OCI-LY1 (cell line): ENCODE results near the gene RAB25.

Experiments
- H2AFZ ChIP-seq: fragments of 200-600 bp; sonication (generic), shearing (Covaris generic); 2 replicates; pipeline ENCODE4 v1.6.0; 2014; ENCODE audit warnings: antibody characterized with exemption, mild to moderate bottlenecking, low read length
- H3F3A ChIP-seq: fragments of 200-600 bp; sonication (generic), shearing (Covaris generic); 2 replicates; pipeline ENCODE4 v1.6.0; 2014; ENCODE audit warnings: mild to moderate bottlenecking, antibody characterized with exemption, low read length, moderate library complexity; ENCODE audit not compliant: insufficient read depth
- H3K27ac ChIP-seq: fragments of 200-600 bp; sonication (generic); 2 replicates; pipeline ENCODE4 v1.5.1; 2014; ENCODE audit warnings: low read length, mixed run types, mild to moderate bottlenecking, low read depth; ENCODE audit not compliant: poor library complexity, severe bottlenecking
- H3K27me3 ChIP-seq: fragments of 200-600 bp; sonication (generic); 2 replicates; pipeline ENCODE4 v1.6.0; 2014; ENCODE audit warnings: antibody characterized with exemption, mild to moderate bottlenecking, low read length, moderate library complexity; ENCODE audit not compliant: insufficient read depth
- H3K36me3 ChIP-seq: fragments of 200-600 bp; sonication (generic); 2 replicates; pipeline ENCODE4 v1.6.1; 2014; ENCODE audit warnings: mild to moderate bottlenecking, antibody characterized with exemption, low read length, moderate library complexity, mixed read lengths; ENCODE audit not compliant: insufficient read depth
- H3K4me1 ChIP-seq: fragments of 200-600 bp; sonication (generic); 2 replicates; pipeline ENCODE4 v1.5.1; 2014; ENCODE audit warnings: mild to moderate bottlenecking, low read length, moderate library complexity; ENCODE audit not compliant: insufficient read depth, severe bottlenecking
- H3K4me2 ChIP-seq: fragments of 200-600 bp; sonication (generic), shearing (Covaris generic); 2 replicates; pipeline ENCODE4 v1.6.1; 2014; ENCODE audit warnings: low read length
- H3K4me3 ChIP-seq: fragments of 200-600 bp; sonication (generic); 2 replicates; pipeline ENCODE4 v1.5.1; 2014; ENCODE audit warnings: low read length, low read depth, mild to moderate bottlenecking, mixed read lengths; ENCODE audit not compliant: poor library complexity, severe bottlenecking
- H3K79me2 ChIP-seq: fragments of 200-600 bp; shearing (Covaris generic); 2 replicates; pipeline ENCODE4 v1.6.1; 2016; ENCODE audit warnings: mixed run types, low read length, mixed read lengths; ENCODE audit not compliant: insufficient read depth
- H3K9ac ChIP-seq: fragments of 200-600 bp; sonication (generic), shearing (Covaris generic); 2 replicates; pipeline ENCODE4 v1.6.1; 2014; ENCODE audit warnings: mild to moderate bottlenecking, low read length, mixed read lengths
- H3K9me2 ChIP-seq: fragments of 200-600 bp; sonication (generic), shearing (Covaris generic); 2 replicates; pipeline ENCODE4 v1.6.1; 2014; ENCODE audit warnings: low read depth, mild to moderate bottlenecking, low read length, mixed read lengths
- H3K9me3 ChIP-seq: fragments of 200-600 bp; shearing (Covaris generic); 2 replicates; pipeline ENCODE4 v1.6.1; 2014; ENCODE audit warnings: low read length, mixed read lengths
- H4K20me1 ChIP-seq: fragments of 200-600 bp; sonication (generic), shearing (Covaris generic); 2 replicates; pipeline ENCODE4 v1.6.0; 2016; ENCODE audit warnings: mild to moderate bottlenecking, low read length; ENCODE audit not compliant: insufficient read depth
- EZH2 ChIP-seq: fragments of 200-600 bp; sonication (generic), shearing (Covaris generic); IDR thresholded peaks from 2 replicates; pipeline ENCODE4 v1.8.0; 2017; ENCODE audit warnings: borderline replicate concordance, mixed run types, mild to moderate bottlenecking, antibody characterized with exemption, low read length, moderate library complexity, mixed read lengths
- TF ChIP-seq, protein P1 (sequence below): fragments of 200-600 bp; sonication (generic), shearing (Covaris generic); IDR thresholded peaks from 2 replicates; pipeline ENCODE4 v1.5.1; 2017; ENCODE audit warnings: mild to moderate bottlenecking, antibody characterized with exemption, low read length, moderate library complexity, mixed read lengths

Gene RAB25

DNA sequence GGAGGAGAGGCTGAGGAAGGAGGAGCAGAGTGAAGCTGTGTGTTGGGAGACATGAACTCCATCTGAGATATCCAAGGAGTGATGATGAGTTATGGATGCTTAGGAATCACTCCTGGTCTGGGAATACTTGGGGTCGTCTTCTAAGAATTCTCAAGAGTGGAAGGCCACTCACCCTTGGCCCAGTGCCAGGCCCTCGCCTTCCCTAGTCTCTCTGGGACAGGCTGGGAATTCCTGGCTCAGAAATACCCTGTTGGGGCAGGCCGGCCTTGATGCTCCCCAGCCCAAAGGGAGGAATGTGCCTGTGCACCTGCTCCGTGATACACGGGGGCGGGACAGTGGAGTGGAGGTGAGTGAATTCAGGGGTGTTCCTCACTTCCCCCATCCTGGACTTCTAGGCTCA is 40.9 kb downstream of the RAB25 start:
- Histone ChIP-seq H3K9ac (no peak overlapping the region), H3K4me3 (no peak overlapping the region), H3K4me2 (no peak overlapping the region), H3F3A (peaks cover 2% of the 10 kb centered on the region; the same call in 1 of the 2 replicates), H3K79me2 (no peaks in the 10 kb centered on the region), H4K20me1 (no peaks in the 10 kb centered on the region), H3K4me1 (peaks cover 15% of the 10 kb centered on the region), H3K27ac (no peak overlapping the region), H3K27me3 (peaks cover 9% of the 10 kb centered on the region), H3K9me3 (no peaks in the 10 kb centered on the region), H3K36me3 (no peaks in the 10 kb centered on the region), H3K9me2 (no peaks in the 10 kb centered on the region), H2AFZ (no peak overlapping the region)
- no peak for TF ChIP-seq EZH2
- TF ChIP-seq, protein P1, sequence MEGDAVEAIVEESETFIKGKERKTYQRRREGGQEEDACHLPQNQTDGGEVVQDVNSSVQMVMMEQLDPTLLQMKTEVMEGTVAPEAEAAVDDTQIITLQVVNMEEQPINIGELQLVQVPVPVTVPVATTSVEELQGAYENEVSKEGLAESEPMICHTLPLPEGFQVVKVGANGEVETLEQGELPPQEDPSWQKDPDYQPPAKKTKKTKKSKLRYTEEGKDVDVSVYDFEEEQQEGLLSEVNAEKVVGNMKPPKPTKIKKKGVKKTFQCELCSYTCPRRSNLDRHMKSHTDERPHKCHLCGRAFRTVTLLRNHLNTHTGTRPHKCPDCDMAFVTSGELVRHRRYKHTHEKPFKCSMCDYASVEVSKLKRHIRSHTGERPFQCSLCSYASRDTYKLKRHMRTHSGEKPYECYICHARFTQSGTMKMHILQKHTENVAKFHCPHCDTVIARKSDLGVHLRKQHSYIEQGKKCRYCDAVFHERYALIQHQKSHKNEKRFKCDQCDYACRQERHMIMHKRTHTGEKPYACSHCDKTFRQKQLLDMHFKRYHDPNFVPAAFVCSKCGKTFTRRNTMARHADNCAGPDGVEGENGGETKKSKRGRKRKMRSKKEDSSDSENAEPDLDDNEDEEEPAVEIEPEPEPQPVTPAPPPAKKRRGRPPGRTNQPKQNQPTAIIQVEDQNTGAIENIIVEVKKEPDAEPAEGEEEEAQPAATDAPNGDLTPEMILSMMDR = no peak

DNA sequence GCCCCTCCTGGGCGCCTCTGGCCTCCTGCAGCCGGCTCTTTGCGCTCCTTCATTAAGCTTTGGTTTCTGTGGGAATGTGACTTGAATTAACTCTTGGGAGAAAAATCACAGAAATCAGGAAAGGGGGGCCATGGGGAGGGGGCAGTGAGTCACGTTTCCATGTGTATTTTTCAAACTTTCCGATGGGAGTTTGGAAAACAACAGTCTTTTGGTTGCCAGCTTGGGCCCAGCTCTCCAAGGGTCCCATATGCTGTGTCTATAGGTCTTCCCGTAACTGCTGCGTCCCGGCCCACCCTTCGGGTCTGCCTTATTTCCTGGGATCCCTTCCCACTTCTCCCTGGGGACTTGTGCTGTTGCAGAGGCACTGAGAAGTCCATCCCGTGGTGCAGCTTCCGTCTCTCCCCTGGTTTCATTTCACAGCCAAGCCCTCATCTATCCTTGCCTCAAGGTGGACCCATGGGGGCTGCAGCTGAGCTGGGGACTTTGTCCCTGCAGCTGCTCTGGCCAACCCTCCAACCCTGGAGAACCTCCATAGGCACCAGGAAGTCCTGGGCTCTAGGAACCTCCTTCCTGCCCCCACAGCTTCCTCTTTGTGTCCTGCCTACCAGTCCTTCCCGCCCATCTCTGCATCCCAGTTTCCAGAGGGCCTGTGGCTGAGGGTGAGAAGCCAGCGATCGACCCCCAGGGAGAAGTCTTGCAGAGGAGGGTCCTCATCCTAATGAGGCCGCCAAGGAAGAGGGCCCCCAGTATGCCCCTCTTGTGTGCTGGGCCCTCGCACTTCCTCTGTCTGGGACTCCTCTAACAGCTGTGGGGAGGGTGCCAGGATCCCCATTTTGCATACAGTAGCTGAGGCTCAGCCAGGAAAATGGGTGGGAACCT is 41.9 kb downstream of the RAB25 start:
- Histone ChIP-seq H3K27ac (no peak overlapping the region), H3K36me3 (no peaks in the 10 kb centered on the region), H2AFZ (no peak overlapping the region), H3K4me1 (peaks cover 15% of the 10 kb centered on the region), H3K27me3 (peaks cover 9% of the 10 kb centered on the region), H3F3A (peaks cover 2% of the 10 kb centered on the region; the same call in 1 of the 2 replicates), H3K9me2 (no peaks in the 10 kb centered on the region), H3K4me3 (no peak overlapping the region), H3K4me2 (no peak overlapping the region), H4K20me1 (no peaks in the 10 kb centered on the region), H3K9ac (no peak overlapping the region), H3K9me3 (no peaks in the 10 kb centered on the region), H3K79me2 (no peaks in the 10 kb centered on the region)
- no peak for TF ChIP-seq EZH2
- TF ChIP-seq, protein P1 = no peak

DNA sequence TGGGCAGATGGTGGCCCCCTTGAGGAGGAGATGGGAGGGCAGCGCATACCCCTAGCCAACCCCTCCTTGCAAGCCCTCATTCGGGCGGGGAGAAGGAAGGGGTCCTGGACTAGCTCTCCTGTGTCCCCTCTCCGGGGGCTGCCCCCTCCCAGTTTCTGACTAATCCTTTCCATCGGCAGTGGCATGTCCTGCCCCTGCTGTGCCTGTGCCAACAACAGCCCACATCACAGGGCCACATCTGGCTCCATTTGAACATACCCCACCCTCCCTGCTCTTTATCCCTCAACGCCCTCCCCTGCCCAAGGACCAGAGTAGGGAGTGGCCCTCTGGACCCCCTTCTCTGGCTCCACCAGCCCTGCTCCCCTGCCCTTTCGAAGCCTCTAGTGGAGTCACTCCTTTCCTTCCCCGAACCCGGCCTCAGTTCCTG is 42.6 kb downstream of the RAB25 start:
- no peak for TF ChIP-seq EZH2
- TF ChIP-seq, protein P1 = no peak
- Histone ChIP-seq H3K36me3 (no peaks in the 10 kb centered on the region), H3K9ac (no peak overlapping the region), H3F3A (peaks cover 2% of the 10 kb centered on the region; the same call in 1 of the 2 replicates), H3K4me2 (no peak overlapping the region), H3K4me1 (peaks cover 15% of the 10 kb centered on the region), H3K79me2 (no peaks in the 10 kb centered on the region), H3K27ac (no peak overlapping the region), H3K27me3 (peaks cover 9% of the 10 kb centered on the region), H3K9me2 (no peaks in the 10 kb centered on the region), H3K9me3 (no peaks in the 10 kb centered on the region), H3K4me3 (no peak overlapping the region), H4K20me1 (no peaks in the 10 kb centered on the region), H2AFZ (no peak overlapping the region)
